ENCODE data around the gene SOCS7.

Gene SOCS7

GRCh38 chr17:38336838-38337237 lies 14.8 kb upstream of the SOCS7 start:
- DNase-seq (ENCODE audit: low read depth) = no peak

- no peak for DNase-seq (ENCODE audit: low read depth)
Measured at GRCh38 chr17:38338053-38338452, 13.6 kb upstream of the SOCS7 start.

GRCh38 chr17:38338535-38338934 lies 13.1 kb upstream of the SOCS7 start:
- DNase-seq (ENCODE audit: low read depth) = no peak

DNA sequence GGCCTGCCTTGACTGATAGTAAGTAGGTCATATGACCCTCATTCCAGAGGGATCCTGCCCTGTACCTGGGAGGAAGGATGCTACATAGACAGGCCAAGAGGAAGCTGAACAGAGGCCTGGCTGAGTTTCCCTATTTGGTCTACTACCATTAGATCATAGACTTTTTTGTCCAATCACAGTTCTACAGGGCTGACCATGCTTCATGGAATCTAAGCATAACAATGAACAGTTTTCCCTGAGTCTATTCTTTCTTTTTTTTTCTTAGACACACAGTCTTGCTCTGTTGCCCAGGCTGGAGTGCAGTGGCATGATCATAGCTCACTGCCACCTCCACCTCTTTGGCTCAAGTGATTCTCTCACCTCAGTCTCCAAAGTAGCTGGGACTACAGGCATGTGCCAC lies 11.8 kb upstream of the SOCS7 start:
- DNase-seq (ENCODE audit: low read depth) = no peak

- DNase-seq (ENCODE audit: low read depth) = no peak
Measured at GRCh38 chr17:38341035-38341721, 10.5 kb upstream of the SOCS7 start.

- no peak for DNase-seq (ENCODE audit: low read depth)
Measured at GRCh38 chr17:38342886-38343607, 8.6 kb upstream of the SOCS7 start.

DNA sequence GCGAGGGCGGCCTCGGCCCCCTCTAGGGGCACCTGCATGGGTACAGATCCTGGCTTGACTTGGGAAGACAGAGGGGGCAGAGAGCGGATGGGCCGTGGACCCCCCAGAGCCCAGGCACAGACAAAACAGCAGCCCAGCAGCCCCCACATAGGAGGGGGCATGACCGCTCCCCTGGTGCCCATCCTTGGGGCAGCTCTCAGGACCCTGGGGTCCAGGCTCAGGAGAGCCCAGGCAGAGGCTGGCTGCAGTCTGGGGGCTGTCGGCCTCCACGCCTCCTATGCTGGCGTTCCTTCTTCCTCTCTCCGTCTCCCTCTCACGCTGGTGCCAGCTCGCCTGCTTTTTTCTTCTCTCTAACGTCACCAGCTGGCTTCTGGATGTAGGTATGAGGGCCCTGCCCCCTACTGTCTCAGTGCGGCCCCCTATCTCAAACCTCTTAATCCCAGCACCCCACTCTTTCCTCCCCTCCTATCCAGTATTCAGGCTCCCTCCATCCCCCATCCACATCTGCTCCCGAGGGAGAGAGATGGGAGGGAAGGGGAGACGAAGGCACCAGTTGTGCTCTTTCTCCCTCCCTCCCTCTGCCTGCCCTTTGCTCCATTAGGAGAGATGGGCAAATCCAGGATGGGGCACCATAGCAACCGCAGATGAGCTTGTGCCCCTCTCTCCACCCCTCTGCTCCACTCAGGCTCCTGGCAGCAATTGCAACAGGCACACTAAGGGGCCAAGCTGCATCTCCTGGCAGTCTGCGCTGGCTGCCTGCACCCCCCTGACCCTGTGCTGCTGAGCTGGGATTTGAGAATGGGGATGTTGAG lies 7.8 kb upstream of the SOCS7 start, which contains the start of gene GPR179:
Gene GPR179, minus strand, starts transcription at position 349 of the 812 bp plus-strand sequence. Its CDS starts 167 bp downstream, at position 182.
- no peak for DNase-seq (ENCODE audit: low read depth)

- DNase-seq (ENCODE audit: low read depth) = no peak
Measured at GRCh38 chr17:38344420-38344745, 7.3 kb upstream of the SOCS7 start.

- no peak for DNase-seq (ENCODE audit: low read depth)
Measured at GRCh38 chr17:38345743-38346142, 5.9 kb upstream of the SOCS7 start.

GRCh38 chr17:38349097-38349730 lies 2.4 kb upstream of the SOCS7 start:
- peak; percentile 70 for DNase-seq (ENCODE audit: low read depth)

DNA sequence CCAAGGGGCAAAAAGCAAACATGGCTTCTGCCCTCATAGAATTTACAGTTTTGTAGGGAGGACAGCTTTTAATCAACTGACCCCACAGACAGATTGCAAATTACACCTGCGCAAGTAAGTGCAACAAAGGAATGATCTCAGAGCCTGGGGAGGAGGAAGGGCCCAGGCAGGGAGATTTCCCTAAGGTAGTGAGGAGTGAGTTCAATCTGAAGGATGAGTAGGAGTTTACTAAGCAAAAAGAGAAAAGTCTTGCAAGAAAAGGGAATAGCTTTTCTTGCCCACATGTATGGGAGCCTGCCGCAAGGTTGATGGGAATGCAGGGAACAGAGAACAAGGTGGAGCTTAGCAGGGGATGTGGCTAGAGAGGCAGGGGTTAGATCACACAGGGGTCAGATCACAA lies 1.6 kb upstream of the SOCS7 start:
- no peak for DNase-seq (ENCODE audit: low read depth)

- DNase-seq (ENCODE audit: low read depth) = no peak
Measured at GRCh38 chr17:38352245-38353085, 821 bp downstream of the SOCS7 start.

DNA sequence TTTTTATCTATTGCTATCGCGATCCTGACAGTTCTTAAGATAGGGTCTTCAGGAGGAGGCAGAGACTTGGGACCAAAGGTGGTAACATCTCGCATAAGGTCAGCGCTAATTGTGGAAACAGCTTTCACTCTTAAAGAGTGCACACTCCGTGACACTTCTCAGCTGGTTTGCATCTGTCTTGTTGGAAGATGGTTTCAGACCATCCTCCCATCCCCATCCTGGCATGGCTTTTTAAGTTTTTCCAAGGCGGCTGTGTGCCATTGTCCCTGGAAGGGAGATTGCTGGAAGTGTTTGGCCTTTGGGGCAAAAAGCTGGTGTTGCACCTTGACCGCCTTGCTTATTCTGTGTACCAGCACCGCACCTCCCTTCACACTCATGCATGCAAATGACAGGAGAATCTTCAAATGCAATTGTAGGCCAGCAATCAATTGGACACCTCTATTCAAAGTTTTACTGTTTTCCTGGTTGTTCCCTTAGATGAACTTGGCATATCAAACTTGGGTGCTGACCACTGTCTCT lies 1.5 kb downstream of the SOCS7 start:
- DNase-seq (ENCODE audit: low read depth) = no peak

GRCh38 chr17:38353668-38354067 lies 2.0 kb downstream of the SOCS7 start:
- DNase-seq (ENCODE audit: low read depth) = no peak

- no peak for DNase-seq (ENCODE audit: low read depth)
Measured at GRCh38 chr17:38354466-38354865, 2.8 kb downstream of the SOCS7 start.

- no peak for DNase-seq (ENCODE audit: low read depth)
Measured at GRCh38 chr17:38355251-38355650, 3.6 kb downstream of the SOCS7 start.

GRCh38 chr17:38357486-38358123 lies 6.0 kb downstream of the SOCS7 start:
- peak; percentile 16 for DNase-seq (ENCODE audit: low read depth)

- no peak for DNase-seq (ENCODE audit: low read depth)
Measured at GRCh38 chr17:38358586-38359513, 7.2 kb downstream of the SOCS7 start.

- no peak for DNase-seq (ENCODE audit: low read depth)
Measured at GRCh38 chr17:38361694-38362465, 10.2 kb downstream of the SOCS7 start.

Data from fibroblast of gingiva (primary cell).